Peyer's patch (tissue), 4 donors: Measurements from ENCODE around the gene SNTG2. TPM values are rescaled to one million over a fixed set of nuclear protein-coding genes. Genes with fewer than 3 reads are reported as not detected.

Source experiments
- DNase-seq, 3 donors: peaks; one replicate each; pipeline ENCODE4 v3.0.0-alpha.2; 2017 to 2019
- H3K27ac ChIP-seq, 4 donors: fragments of 200-600 bp; sonication (generic); one replicate each; pipeline ENCODE4 v1.5.1; 2016 to 2019
- H3K27me3 ChIP-seq, 2 donors: fragments of 200-600 bp; sonication (generic); one replicate each; pipeline ENCODE4 v1.5.1; 2019
- H3K36me3 ChIP-seq, 3 donors: fragments of 200-600 bp; sonication (generic); one replicate each; pipeline ENCODE4 v1.5.1; 2016 to 2019
- H3K4me1 ChIP-seq, 4 donors: fragments of 200-600 bp; sonication (generic); one replicate each; pipeline ENCODE4 v1.5.1; 2016 to 2019
- H3K4me3 ChIP-seq, 4 donors: fragments of 200-600 bp; sonication (generic); 1 replicate in 3 of 4; 2 replicates in 1 of 4; pipeline ENCODE4 v1.5.1; 2016 to 2019; ENCODE audit warnings: mild to moderate bottlenecking in 1 of 4
- H3K9me3 ChIP-seq, 4 donors: fragments of 200-600 bp; sonication (generic); one replicate each; pipeline ENCODE4 v1.5.1; 2016 to 2019; ENCODE audit warnings: mild to moderate bottlenecking in 1 of 4
- CTCF ChIP-seq, 6 experiments: fragments of 450-650 bp in 4 of 6; fragments of 200-600 bp in 2 of 6; sonication (generic) in 1 of 6; IDR thresholded peaks; one replicate each; pipeline ENCODE4 v1.5.1; 2017 to 2019; ENCODE audit warnings: antibody characterized with exemption in 6 of 6, mild to moderate bottlenecking in 3 of 6, moderate library complexity in 1 of 6
- POLR2A ChIP-seq, 2 donors: fragments of 450-650 bp; IDR thresholded peaks; one replicate each; pipeline ENCODE4 v1.5.1; 2017; ENCODE audit warnings: antibody characterized with exemption in 2 of 2, mild to moderate bottlenecking in 2 of 2, moderate library complexity in 2 of 2
- total RNA-seq, 4 donors: library from RNA; depleted of rRNA; stranded (reverse); fragments of >200 nt; gene quantifications; one replicate each; pipeline ENCODE4 v1.1.0, GENCODE V29; 2016

SNTG2 gene
- total RNA-seq, 4 donors from 2014 or later: 1.8 to 65.2 (median 3.9) TPM

- no peak for TF ChIP-seq CTCF (IDR thresholded peaks at IDR 0.05)
- TF ChIP-seq POLR2A (IDR thresholded peaks at IDR 0.05): no peak
- H3K9me3 ChIP-seq: no peaks in the 10 kb centered on the region
- no peaks in the 10 kb centered on the region for H3K36me3 ChIP-seq
- no peak overlapping the region for H3K4me3 ChIP-seq
- no peak for DNase-seq
- no peaks in the 10 kb centered on the region for H3K27me3 ChIP-seq
- H3K27ac ChIP-seq: no peak overlapping the region
- no peaks in the 10 kb centered on the region for H3K4me1 ChIP-seq
These were observed 350.4 kb downstream of the SNTG2 start for GRCh38 chr2:1301056-1301455.

GRCh38 chr2:1305342-1306013, 354.8 kb downstream of the SNTG2 start:
- Histone ChIP-seq H3K4me1 (no peaks in the 10 kb centered on the region), H3K9me3 (no peaks in the 10 kb centered on the region), H3K4me3 (no peak overlapping the region), H3K27ac (no peak overlapping the region), H3K36me3 (no peaks in the 10 kb centered on the region), H3K27me3 (no peaks in the 10 kb centered on the region)
- TF ChIP-seq CTCF (IDR thresholded peaks at IDR 0.05): no peak
- no peak for TF ChIP-seq POLR2A (IDR thresholded peaks at IDR 0.05)
- DNase-seq: no peak

- no peak overlapping the region for H3K27ac ChIP-seq
- TF ChIP-seq POLR2A (IDR thresholded peaks at IDR 0.05) (no peak), CTCF (IDR thresholded peaks at IDR 0.05) (no peak)
- H3K9me3 ChIP-seq: no peaks in the 10 kb centered on the region
- no peaks in the 10 kb centered on the region for H3K36me3 ChIP-seq
- H3K4me1 ChIP-seq: no peaks in the 10 kb centered on the region
- no peaks in the 10 kb centered on the region for H3K27me3 ChIP-seq
- DNase-seq: no peak
- no peak overlapping the region for H3K4me3 ChIP-seq
These were observed 355.5 kb downstream of the SNTG2 start for GRCh38 chr2:1306014-1306686.

GRCh38 chr2:1306687-1307516, 356.3 kb downstream of the SNTG2 start:
- no peak for DNase-seq
- TF ChIP-seq POLR2A (IDR thresholded peaks at IDR 0.05) (no peak), CTCF (IDR thresholded peaks at IDR 0.05) (no peak)
- H3K36me3 ChIP-seq: no peaks in the 10 kb centered on the region
- H3K27ac ChIP-seq: no peak overlapping the region
- H3K9me3 ChIP-seq: no peaks in the 10 kb centered on the region
- no peak overlapping the region for H3K4me3 ChIP-seq
- no peaks in the 10 kb centered on the region for H3K4me1 ChIP-seq
- no peaks in the 10 kb centered on the region for H3K27me3 ChIP-seq

GRCh38 chr2:1307670-1308069, 357.0 kb downstream of the SNTG2 start:
- Histone ChIP-seq H3K9me3 (no peaks in the 10 kb centered on the region), H3K4me3 (no peak overlapping the region), H3K27ac (no peak overlapping the region), H3K27me3 (no peaks in the 10 kb centered on the region), H3K4me1 (no peaks in the 10 kb centered on the region), H3K36me3 (no peaks in the 10 kb centered on the region)
- TF ChIP-seq POLR2A (IDR thresholded peaks at IDR 0.05) (no peak), CTCF (IDR thresholded peaks at IDR 0.05) (no peak)
- no peak for DNase-seq
